ENCODE measurements around the gene PADI3. TPM values are rescaled to one million over a fixed set of nuclear protein-coding genes. Genes with fewer than 3 reads are reported as not detected.

Gene PADI3, protein sequence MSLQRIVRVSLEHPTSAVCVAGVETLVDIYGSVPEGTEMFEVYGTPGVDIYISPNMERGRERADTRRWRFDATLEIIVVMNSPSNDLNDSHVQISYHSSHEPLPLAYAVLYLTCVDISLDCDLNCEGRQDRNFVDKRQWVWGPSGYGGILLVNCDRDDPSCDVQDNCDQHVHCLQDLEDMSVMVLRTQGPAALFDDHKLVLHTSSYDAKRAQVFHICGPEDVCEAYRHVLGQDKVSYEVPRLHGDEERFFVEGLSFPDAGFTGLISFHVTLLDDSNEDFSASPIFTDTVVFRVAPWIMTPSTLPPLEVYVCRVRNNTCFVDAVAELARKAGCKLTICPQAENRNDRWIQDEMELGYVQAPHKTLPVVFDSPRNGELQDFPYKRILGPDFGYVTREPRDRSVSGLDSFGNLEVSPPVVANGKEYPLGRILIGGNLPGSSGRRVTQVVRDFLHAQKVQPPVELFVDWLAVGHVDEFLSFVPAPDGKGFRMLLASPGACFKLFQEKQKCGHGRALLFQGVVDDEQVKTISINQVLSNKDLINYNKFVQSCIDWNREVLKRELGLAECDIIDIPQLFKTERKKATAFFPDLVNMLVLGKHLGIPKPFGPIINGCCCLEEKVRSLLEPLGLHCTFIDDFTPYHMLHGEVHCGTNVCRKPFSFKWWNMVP
- not detected in 2 replicates for total RNA-seq (2016; rRNA removed; fragmentation: Illumina TruSeq; extraction: Trizol)
- not detected in 2 replicates for total RNA-seq (2016; cell fraction: cytosol; rRNA removed; fragmentation: Illumina TruSeq; extraction: Trizol; ENCODE audit: low read depth)
- total RNA-seq (2016; cell fraction: insoluble cytoplasmic fraction; rRNA removed; fragmentation: Illumina TruSeq; extraction: Trizol) = not detected in 2 replicates
- not detected in 2 replicates for total RNA-seq (2016; cell fraction: membrane; rRNA removed; fragmentation: Illumina TruSeq; extraction: Trizol)
- total RNA-seq (2016; cell fraction: nucleus; rRNA removed; fragmentation: Illumina TruSeq; extraction: Trizol) = not detected in 2 replicates
- not detected in 2 replicates for polyA plus RNA-seq (2011; rRNA removed)
- polyA plus RNA-seq (2011; cell fraction: cytosol; rRNA removed) = not detected in 2 replicates
- not detected in 2 replicates for polyA plus RNA-seq (2011; cell fraction: nucleus; rRNA removed)
- polyA plus RNA-seq (2012) = not detected in 2 replicates
- not detected in 2 replicates for polyA plus RNA-seq (2016; cell fraction: cytosol; fragmentation: Illumina TruSeq; extraction: Trizol; ENCODE audit: low read depth)
- polyA plus RNA-seq (2016; cell fraction: insoluble cytoplasmic fraction; fragmentation: Illumina TruSeq; extraction: Trizol; ENCODE audit: low read depth) = not detected in 2 replicates
- polyA plus RNA-seq (2016; cell fraction: membrane; fragmentation: Illumina TruSeq; extraction: Trizol; ENCODE audit: low read depth) = not detected in 2 replicates
- polyA plus RNA-seq (2016; cell fraction: nucleus; fragmentation: Illumina TruSeq; extraction: Trizol; ENCODE audit: insufficient read depth, low read depth) = not detected in 2 replicates
- 0.05 TPM in 1 of 2 replicates, not detected in the other for polyA minus RNA-seq (2011; rRNA and poly(A)+ RNA removed; ENCODE audit: low replicate concordance)
- polyA minus RNA-seq (2011; cell fraction: cytosol; rRNA and poly(A)+ RNA removed) = not detected in 2 replicates
- polyA minus RNA-seq (2011; cell fraction: nucleus; rRNA and poly(A)+ RNA removed) = not detected in 2 replicates
- Bru-seq, nascent RNA = not detected
- BruChase-seq, experiment 1, labeled RNA remaining after a 6-hour chase = not detected
- BruChase-seq, experiment 2, labeled RNA remaining after a 2-hour chase = not detected
- long read RNA-seq, experiment 1 = 0 reads
- long read RNA-seq, experiment 2 = 0 reads

DNA sequence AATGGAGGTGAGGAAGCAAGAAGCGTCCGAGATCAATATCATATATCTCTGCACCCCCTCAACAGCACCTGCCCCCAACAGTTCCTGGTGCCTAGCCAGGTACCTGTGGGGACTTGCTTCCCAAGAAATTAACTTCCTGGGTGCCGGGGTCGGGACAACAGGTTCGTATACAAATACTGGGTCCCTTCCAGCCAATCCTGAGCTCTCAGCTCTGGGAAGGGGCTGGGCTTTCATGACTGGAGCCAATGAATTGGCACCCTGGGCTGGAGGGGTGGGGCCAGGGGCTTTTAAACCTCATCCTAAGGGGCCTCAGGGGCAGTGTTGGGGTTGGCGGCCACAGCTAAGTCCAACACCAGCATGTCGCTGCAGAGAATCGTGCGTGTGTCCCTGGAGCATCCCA lies at the start of gene PADI3:
TSS of gene PADI3 (plus strand) at position 318 of the 400 bp plus-strand sequence. CDS start at position 358, 40 bp downstream.
- Histone ChIP-seq H3K27me3 (ENCODE audit: control insufficient read depth in 1 of 2, insufficient read depth in 2 of 2, low read length in 2 of 2) (peaks cover 2 to 47% of the 10 kb centered on the region in 2 experiments; a peak in 3 of 5 replicates), H3K9ac (ENCODE audit: insufficient read depth, low read depth, low read length) (no peak within 1 kb of the TSS), H3K4me1 (ENCODE audit: insufficient read depth, low read length) (no peaks in the 10 kb centered on the region), H3K9me3 (ENCODE audit: low read length) (no peaks in the 10 kb centered on the region), H3K79me2 (ENCODE audit: insufficient read depth, low read length) (no peaks in the 10 kb centered on the region), H3K36me3 (replicated peaks in 1 of 2; ENCODE audit: control insufficient read depth in 1 of 2, insufficient read depth in 2 of 2, low read length in 2 of 2) (no peaks in the 10 kb centered on the region), H3K27ac (ENCODE audit: extremely low read length, insufficient read depth, low read length) (no peak within 1 kb of the TSS), H4K20me1 (ENCODE audit: insufficient read depth, low read length) (no peaks in the 10 kb centered on the region), H3K4me3 (replicated peaks in 1 of 3; ENCODE audit: insufficient read depth in 1 of 3, low read depth in 2 of 3, low read length in 3 of 3) (no peak within 1 kb of the TSS), H3K4me2 (ENCODE audit: low read depth, low read length) (no peak within 1 kb of the TSS), H2AFZ (ENCODE audit: low read length) (no peak within 1 kb of the TSS)
- ATAC-seq (no peak), FAIRE-seq (no peak), DNase-seq (ENCODE audit: low spot score) (no peak)
- intact Hi-C loops (cut with micrococcal nuclease; ENCODE audit: unreplicated experiment) = no loop called here
- BruUV-seq (replicated peaks) = no TSS peak
- ChIA-PET CTCF (ENCODE audit: low intra/inter-chr PET ratio, low total read pairs) (no interaction called here), POLR2A (no interaction called here)
- in situ Hi-C loops (cut with HindIII; ENCODE audit: extremely low pct_ligation_motif_present, low pct_unique_long_range_greater_than_20kb) = loop anchor here (25.0 kb wide), 1 partner anchor 286 kb away; no protein-coding TSS in a partner anchor
- WGBS (ENCODE audit: low lambda C conversion rate) = no CpG with 5 or more reads among the region's 9 CpGs
- TF ChIP-seq, protein P1, sequence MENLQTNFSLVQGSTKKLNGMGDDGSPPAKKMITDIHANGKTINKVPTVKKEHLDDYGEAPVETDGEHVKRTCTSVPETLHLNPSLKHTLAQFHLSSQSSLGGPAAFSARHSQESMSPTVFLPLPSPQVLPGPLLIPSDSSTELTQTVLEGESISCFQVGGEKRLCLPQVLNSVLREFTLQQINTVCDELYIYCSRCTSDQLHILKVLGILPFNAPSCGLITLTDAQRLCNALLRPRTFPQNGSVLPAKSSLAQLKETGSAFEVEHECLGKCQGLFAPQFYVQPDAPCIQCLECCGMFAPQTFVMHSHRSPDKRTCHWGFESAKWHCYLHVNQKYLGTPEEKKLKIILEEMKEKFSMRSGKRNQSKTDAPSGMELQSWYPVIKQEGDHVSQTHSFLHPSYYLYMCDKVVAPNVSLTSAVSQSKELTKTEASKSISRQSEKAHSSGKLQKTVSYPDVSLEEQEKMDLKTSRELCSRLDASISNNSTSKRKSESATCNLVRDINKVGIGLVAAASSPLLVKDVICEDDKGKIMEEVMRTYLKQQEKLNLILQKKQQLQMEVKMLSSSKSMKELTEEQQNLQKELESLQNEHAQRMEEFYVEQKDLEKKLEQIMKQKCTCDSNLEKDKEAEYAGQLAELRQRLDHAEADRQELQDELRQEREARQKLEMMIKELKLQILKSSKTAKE (CRISPR knock-in tag; IDR thresholded peaks at IDR 0.05; ENCODE audit: borderline replicate concordance) = no peak
- TF ChIP-seq, protein P2, sequence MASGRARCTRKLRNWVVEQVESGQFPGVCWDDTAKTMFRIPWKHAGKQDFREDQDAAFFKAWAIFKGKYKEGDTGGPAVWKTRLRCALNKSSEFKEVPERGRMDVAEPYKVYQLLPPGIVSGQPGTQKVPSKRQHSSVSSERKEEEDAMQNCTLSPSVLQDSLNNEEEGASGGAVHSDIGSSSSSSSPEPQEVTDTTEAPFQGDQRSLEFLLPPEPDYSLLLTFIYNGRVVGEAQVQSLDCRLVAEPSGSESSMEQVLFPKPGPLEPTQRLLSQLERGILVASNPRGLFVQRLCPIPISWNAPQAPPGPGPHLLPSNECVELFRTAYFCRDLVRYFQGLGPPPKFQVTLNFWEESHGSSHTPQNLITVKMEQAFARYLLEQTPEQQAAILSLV (CRISPR knock-in tag; IDR thresholded peaks at IDR 0.05; ENCODE audit: borderline replicate concordance) = no peak
- no peak for TF ChIP-seq ZNF775 (CRISPR knock-in tag; IDR thresholded peaks at IDR 0.05; ENCODE audit: borderline replicate concordance)
- no peak for TF ChIP-seq NR2F2 (IDR thresholded peaks at IDR 0.05; ENCODE audit: borderline replicate concordance, low read depth)
- no peak for TF ChIP-seq NR1H2 (CRISPR knock-in tag; IDR thresholded peaks at IDR 0.05; ENCODE audit: borderline replicate concordance, low read depth)
- no peak for TF ChIP-seq ATRX (CRISPR knock-in tag; IDR thresholded peaks at IDR 0.05; ENCODE audit: borderline replicate concordance)
- TF ChIP-seq, protein P3, sequence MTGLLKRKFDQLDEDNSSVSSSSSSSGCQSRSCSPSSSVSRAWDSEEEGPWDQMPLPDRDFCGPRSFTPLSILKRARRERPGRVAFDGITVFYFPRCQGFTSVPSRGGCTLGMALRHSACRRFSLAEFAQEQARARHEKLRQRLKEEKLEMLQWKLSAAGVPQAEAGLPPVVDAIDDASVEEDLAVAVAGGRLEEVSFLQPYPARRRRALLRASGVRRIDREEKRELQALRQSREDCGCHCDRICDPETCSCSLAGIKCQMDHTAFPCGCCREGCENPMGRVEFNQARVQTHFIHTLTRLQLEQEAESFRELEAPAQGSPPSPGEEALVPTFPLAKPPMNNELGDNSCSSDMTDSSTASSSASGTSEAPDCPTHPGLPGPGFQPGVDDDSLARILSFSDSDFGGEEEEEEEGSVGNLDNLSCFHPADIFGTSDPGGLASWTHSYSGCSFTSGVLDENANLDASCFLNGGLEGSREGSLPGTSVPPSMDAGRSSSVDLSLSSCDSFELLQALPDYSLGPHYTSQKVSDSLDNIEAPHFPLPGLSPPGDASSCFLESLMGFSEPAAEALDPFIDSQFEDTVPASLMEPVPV (CRISPR knock-in tag; IDR thresholded peaks at IDR 0.05) = no peak
- TF ChIP-seq ZNF460 (CRISPR knock-in tag; IDR thresholded peaks at IDR 0.05; ENCODE audit: borderline replicate concordance) = no peak
- TF ChIP-seq REL (CRISPR knock-in tag; conservative IDR thresholded peaks at IDR 0.05) = no peak
- TF ChIP-seq ZBTB21 (CRISPR knock-in tag; IDR thresholded peaks at IDR 0.05) = no peak
- no peak for TF ChIP-seq RXRA (CRISPR knock-in tag; IDR thresholded peaks at IDR 0.05)

Data from HepG2 (cell line).